NOMO-1 treated with dmso at 0.1 percent for 144 hours (cell line): ENCODE data around the gene MECP2.

Source experiments
- DNase-seq: peaks from one replicate; lab custom pipeline; 2025; ENCODE audit not compliant: unreplicated experiment; lab: John Stamatoyannopoulos, UW

MECP2 gene

GRCh38 chrX:154116426-154117211, 19.1 kb upstream of the MECP2 start:
- DNase-seq: no peak

GRCh38 chrX:154115750-154116149, 18.2 kb upstream of the MECP2 start:
- DNase-seq: no peak

- no peak for DNase-seq
Observed at GRCh38 chrX:154115071-154115470, 17.6 kb upstream of the MECP2 start.

GRCh38 chrX:154114652-154115051, 17.1 kb upstream of the MECP2 start:
- DNase-seq: no peak

GRCh38 chrX:154113729-154114128, 16.2 kb upstream of the MECP2 start:
- DNase-seq: no peak

GRCh38 chrX:154098551-154098950, 1.0 kb upstream of the MECP2 start:
- no peak for DNase-seq

GRCh38 chrX:154097003-154097588, 421 bp downstream of the MECP2 start:
- no peak for DNase-seq

GRCh38 chrX:154096140-154097002, 1.1 kb downstream of the MECP2 start:
- DNase-seq: no peak

- DNase-seq: no peak
Observed at GRCh38 chrX:154094833-154095232, 2.7 kb downstream of the MECP2 start.

- no peak for DNase-seq
Observed at GRCh38 chrX:154093965-154094364, 3.6 kb downstream of the MECP2 start.

GRCh38 chrX:154092371-154092770, 5.1 kb downstream of the MECP2 start:
- no peak for DNase-seq

GRCh38 chrX:154091678-154092077, 5.8 kb downstream of the MECP2 start:
- no peak for DNase-seq

- no peak for DNase-seq
Observed at GRCh38 chrX:154090731-154091130, 6.8 kb downstream of the MECP2 start.

- no peak for DNase-seq
Observed at GRCh38 chrX:154084449-154085300, 12.8 kb downstream of the MECP2 start.

- no peak for DNase-seq
Observed at GRCh38 chrX:154083126-154083517, 14.4 kb downstream of the MECP2 start.

- no peak for DNase-seq
Observed at GRCh38 chrX:154082396-154083125, 15.0 kb downstream of the MECP2 start.

- no peak for DNase-seq
Observed at GRCh38 chrX:154077101-154077500, 20.4 kb downstream of the MECP2 start.

GRCh38 chrX:154074199-154074598, 23.3 kb downstream of the MECP2 start:
- no peak for DNase-seq

- no peak for DNase-seq
Observed at GRCh38 chrX:154072192-154072591, 25.3 kb downstream of the MECP2 start.

GRCh38 chrX:154068560-154068959, 29.0 kb downstream of the MECP2 start:
- no peak for DNase-seq
